Peyer's patch (tissue), 4 donors: ENCODE results near the gene ZFPM1.

Source experiments
- POLR2A ChIP-seq, 2 donors: fragments of 450-650 bp; IDR thresholded peaks; one replicate each; pipeline ENCODE4 v1.5.1; 2017; ENCODE audit warnings: antibody characterized with exemption in 2 of 2, mild to moderate bottlenecking in 2 of 2, moderate library complexity in 2 of 2
- TF ChIP-seq, protein P1 (sequence below), 6 experiments: fragments of 450-650 bp in 4 of 6; fragments of 200-600 bp in 2 of 6; sonication (generic) in 1 of 6; IDR thresholded peaks; one replicate each; pipeline ENCODE4 v1.5.1; 2017 to 2019; ENCODE audit warnings: antibody characterized with exemption in 6 of 6, mild to moderate bottlenecking in 3 of 6, moderate library complexity in 1 of 6

DNA sequence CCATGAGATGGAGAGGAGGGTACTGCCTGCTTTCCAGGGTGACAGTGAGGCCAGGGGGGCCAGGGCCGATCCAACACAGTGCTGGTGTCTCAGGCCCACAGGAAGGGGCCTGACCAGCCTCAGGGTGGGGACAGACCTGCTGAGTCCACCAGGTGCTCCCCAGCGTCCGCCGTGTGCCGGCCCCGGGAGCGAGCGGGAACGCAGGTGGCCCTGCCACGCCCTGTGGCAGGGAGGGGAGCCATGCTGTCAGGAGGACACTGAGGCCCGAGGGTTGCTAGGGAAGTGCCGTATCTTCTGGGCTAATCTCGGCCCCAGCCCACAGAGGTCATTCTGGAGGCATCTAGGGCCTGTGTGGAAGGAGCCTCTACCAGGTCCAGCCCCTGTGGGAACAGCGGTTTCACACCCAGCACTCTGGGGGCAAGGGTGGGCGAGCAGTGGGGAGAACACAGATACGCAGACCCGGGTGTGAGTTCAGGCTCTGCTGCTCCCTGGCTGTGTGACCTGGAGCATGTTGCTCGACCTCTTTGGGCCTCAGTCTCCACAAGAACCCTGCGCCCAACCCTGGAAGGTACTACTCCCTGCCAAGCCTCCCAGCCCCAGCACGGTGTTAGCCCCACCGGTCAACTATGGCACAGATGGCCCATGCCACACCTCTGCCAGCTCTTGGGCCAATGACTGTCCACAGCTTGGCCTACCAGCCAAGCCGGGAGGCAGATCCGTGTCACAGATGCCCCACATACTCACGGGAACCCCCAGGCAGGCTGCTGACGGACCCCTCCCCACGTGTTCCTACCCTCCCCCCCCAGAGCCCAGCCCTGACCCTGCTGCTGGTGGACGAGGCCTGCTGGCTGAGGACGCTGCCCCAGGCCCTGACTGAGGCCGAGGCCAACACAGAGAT is 73.2 kb downstream of the ZFPM1 start:
- TF ChIP-seq POLR2A (IDR thresholded peaks at IDR 0.05), result no peak
- TF ChIP-seq, protein P1, sequence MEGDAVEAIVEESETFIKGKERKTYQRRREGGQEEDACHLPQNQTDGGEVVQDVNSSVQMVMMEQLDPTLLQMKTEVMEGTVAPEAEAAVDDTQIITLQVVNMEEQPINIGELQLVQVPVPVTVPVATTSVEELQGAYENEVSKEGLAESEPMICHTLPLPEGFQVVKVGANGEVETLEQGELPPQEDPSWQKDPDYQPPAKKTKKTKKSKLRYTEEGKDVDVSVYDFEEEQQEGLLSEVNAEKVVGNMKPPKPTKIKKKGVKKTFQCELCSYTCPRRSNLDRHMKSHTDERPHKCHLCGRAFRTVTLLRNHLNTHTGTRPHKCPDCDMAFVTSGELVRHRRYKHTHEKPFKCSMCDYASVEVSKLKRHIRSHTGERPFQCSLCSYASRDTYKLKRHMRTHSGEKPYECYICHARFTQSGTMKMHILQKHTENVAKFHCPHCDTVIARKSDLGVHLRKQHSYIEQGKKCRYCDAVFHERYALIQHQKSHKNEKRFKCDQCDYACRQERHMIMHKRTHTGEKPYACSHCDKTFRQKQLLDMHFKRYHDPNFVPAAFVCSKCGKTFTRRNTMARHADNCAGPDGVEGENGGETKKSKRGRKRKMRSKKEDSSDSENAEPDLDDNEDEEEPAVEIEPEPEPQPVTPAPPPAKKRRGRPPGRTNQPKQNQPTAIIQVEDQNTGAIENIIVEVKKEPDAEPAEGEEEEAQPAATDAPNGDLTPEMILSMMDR (IDR thresholded peaks at IDR 0.05), result no peak
